GM21529 (cell line): Measurements from ENCODE around the gene LMNTD1.
A peak's percentile ranks its signal among the peaks of the same experiment; 100 is the strongest.
"Not testable (repeated sequence)": the region's sequence is repeated elsewhere in the genome, so short reads cannot be mapped to it uniquely, and the experiment has no call there.

Source experiments
- ATAC-seq: cut with Tn5 transposase; IDR thresholded peaks from one replicate; pipeline ENCODE4 v1.9.1; 2021; ENCODE audit not compliant: unreplicated experiment

LMNTD1 gene

GRCh38 chr12:25493682-25494081 is 59.4 kb downstream of the LMNTD1 start:
- ATAC-seq = no peak

- no peak for ATAC-seq
These were observed 61.4 kb downstream of the LMNTD1 start for GRCh38 chr12:25491396-25492325.

DNA sequence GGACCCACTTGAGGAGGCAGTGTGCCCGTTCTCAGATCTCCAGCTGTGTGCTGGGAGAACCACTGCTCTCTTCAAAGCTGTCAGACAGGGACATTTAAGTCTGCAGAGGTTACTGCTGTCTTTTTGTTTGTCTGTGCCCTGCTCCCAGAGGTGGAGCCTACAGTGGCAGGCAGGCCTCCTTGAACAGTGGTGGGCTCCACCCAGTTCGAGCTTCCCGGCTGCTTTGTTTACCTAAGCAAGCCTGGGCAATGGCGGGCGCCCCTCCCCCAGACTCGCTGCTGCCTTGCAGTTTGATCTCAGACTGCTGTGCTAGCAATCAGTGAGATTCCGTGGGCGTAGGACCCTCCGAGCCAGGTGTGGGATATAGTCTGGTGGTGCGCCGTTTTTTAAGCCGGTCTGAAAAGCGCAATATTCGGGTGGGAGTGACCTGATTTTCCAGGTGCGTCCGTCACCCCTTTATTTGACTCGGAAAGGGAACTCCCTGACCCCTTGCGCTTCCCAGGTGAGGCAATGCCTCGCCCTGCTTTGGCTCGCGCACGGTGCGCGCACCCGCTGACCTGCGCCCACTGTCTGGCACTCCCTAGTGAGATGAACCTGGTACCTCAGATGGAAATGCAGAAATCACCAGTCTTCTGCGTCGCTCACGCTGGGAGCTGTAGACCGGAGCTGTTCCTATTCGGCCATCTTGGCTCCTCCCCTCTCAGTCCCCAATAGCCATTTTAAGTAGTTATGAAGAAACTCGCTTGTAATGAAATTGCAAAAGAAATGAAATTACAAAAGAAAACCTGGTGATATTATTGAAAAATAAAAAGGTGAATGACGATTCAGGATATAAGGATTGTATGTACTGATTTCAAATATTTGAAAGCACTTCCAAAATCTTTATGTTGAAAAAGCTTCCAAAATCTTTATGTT is 63.9 kb downstream of the LMNTD1 start:
- ATAC-seq = not testable (repeated sequence)

- ATAC-seq = no peak
These were observed 70.5 kb downstream of the LMNTD1 start for GRCh38 chr12:25482625-25483024.

DNA sequence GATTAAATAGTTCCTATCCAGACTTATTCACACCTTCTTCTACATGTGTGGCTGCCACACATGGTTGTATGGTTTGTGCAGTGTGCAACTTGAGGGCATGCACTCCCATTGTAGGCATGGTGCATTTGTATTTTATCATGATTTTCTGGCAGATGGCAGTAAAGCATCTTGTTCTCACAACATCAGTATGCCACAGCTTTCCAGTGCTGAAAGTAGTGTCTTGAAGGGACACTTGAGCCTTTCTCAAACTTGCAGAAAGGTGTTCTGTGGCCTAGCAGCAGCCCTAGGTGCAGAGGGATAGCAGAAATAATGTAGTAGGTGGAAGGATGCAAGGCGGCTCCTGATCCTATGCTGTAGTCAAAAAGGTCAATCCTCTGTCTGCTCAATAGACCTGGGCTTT is 72.9 kb downstream of the LMNTD1 start:
- no peak for ATAC-seq

GRCh38 chr12:25477217-25477616 is 75.9 kb downstream of the LMNTD1 start:
- ATAC-seq = no peak

- ATAC-seq = no peak
These were observed 80.6 kb downstream of the LMNTD1 start for GRCh38 chr12:25472453-25472852.

DNA sequence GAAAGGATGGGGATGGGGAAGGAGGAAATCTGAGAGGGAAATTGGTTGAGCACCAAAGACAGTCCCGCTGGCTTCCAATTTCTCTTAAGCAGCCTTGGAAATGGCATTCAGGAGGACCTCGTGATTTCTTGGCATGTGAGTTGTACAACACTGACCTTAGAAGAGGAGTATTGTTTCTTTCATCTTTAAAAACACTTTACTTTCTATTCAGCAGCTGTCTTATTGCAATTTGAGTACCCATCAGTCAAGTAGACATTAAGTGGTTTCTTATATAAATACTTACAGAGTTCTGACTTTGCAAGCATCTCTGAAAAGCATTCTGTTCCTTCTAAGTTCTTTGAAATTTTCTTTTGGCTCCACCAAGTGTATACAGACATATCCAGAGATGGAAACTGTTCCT is 83.2 kb downstream of the LMNTD1 start:
- no peak for ATAC-seq

GRCh38 chr12:25469368-25469767 is 83.7 kb downstream of the LMNTD1 start:
- ATAC-seq = no peak

GRCh38 chr12:25463521-25463920 is 89.6 kb downstream of the LMNTD1 start:
- no peak for ATAC-seq

DNA sequence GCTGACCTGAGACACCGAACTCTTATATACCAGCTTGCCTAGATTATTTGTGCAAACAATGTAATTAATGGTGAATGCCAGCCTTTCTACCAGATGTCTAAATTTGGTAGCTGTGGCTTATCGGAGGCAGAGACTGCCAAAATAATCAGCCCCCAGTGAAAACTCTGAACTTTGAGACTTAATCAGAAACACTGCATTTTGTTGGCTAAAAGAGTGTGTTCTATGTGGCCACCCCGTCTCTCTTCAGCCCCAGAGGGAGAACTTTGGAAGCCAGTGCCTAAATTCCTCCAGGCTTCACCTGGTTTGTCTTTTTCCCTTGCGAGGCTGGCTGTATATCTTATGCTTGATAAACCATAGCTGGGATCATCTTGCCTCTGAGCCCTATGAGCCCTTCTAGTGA is 90.1 kb downstream of the LMNTD1 start:
- no peak for ATAC-seq

GRCh38 chr12:25459541-25459951 is 93.5 kb downstream of the LMNTD1 start:
- ATAC-seq = peak; percentile 92

- ATAC-seq = no peak
These were observed 95.0 kb downstream of the LMNTD1 start for GRCh38 chr12:25458047-25458552.

- ATAC-seq = no peak
These were observed 96.6 kb downstream of the LMNTD1 start for GRCh38 chr12:25456474-25456873.

DNA sequence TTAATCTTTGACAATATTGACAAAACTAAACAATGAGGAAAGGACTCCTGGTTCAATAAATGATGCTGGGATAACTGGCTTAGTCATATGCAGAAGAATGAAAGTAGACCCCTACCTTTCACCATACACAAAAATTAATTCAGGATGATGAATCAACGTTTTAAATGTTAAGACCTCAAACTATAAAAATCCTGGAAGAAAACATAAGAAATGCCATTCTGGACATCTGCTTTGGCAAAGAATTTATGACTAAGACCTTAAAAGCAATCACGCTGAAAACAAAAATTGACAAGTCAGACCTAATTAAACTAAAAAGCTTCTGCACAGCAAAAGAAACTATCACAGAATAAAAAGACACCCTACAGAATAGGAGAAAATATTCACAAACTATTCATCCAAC is 97.4 kb downstream of the LMNTD1 start:
- no peak for ATAC-seq

DNA sequence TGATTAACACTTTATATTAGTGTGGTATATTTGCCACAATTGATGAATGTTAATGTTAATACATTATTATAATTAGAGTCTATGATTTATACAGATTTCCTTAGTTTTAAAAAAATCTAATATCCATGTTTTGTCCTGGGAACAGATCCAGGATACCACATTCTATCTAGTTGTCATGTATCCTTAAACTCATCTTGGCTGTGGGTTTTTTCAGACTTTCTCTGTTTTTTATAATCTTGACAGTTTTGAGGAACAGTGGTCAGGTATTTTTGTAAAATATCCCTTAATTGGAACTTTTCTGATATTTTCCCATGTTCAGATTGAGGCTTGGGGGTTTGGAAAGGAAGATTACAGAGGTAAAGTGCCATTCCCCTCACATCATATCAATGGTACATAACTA is 104.1 kb downstream of the LMNTD1 start:
- no peak for ATAC-seq

DNA sequence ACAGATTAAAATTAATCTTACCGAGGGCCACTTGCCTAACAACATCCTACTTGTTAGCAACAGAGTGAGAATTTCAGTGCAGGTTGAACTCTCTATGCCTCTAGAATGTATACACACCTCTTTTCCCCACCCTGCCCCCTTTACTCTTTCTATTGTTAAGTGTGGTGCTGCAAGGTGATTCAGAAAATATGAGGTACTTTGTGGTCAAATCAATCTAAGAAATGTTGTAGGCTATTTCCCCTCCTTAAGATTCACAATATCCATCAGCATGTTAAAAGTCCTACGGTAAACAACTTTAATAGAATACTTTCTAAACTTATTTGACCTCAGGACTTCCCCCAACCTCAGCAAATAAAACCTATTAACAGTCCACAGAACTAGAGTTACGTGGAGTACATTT is 106.0 kb downstream of the LMNTD1 start:
- no peak for ATAC-seq

GRCh38 chr12:25438638-25439037 is 114.4 kb downstream of the LMNTD1 start:
- no peak for ATAC-seq

- ATAC-seq = peak; percentile 76
These were observed 116.7 kb downstream of the LMNTD1 start for GRCh38 chr12:25436206-25437030.

- no peak for ATAC-seq
These were observed 117.7 kb downstream of the LMNTD1 start for GRCh38 chr12:25435431-25435830.

DNA sequence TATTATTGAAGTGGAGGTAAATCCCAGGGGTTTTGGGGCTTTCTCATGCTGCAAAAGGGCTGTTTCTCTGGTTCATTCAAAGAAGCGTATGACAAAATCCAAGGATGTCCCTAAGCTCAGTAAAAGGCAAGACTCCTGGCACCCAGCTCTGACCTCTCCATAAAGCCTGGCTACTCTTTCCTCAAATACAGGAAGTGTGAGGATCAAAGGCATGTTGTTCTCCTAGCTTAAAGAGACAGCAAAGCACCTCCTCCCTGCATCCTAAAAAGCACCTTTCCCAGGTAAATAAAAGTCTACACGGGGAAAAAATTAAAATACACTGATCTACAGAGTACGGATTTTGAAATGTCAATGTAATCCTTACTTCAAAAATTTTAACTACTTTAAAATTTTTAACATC is 118.6 kb downstream of the LMNTD1 start:
- ATAC-seq = no peak
